ENCODE measurements around the gene PEX14. TPM values are rescaled to one million over a fixed set of nuclear protein-coding genes. Genes with fewer than 3 reads are reported as not detected.

PEX14 gene
- total and polyA plus RNA-seq, 9 of the 15 experiments (the other 6 are each of a cell fraction or from before 2014, with no cell fraction given): 2.6 to 45.7 (median 22.7) TPM

DNA sequence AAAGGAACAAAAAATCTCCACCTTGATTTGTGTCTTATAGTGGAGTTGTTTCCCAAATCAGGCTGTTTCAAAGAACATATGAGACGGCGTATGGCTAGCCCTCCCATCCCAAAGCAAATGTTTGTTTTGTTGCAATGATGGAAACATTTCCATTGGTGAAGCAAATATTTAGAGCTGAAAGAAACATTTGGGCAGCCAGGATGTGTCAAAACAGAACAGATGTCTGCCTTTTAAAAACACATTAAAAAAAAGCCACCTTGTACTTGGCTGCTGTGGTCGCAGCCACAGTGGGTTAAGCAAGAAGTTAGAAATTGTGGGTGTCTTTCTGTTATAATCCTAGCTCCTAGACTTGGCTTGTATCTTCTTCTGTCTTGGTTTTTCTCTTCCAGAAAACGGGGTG lies 116.3 kb downstream of the PEX14 start:
- no peak overlapping the region for H3K9ac ChIP-seq (ENCODE audit: insufficient read depth in 1 of 2, low read depth in 2 of 2, low read length in 2 of 2)
- H3K9me1 ChIP-seq (ENCODE audit: control insufficient read depth, insufficient read depth, low read length): no peaks in the 10 kb centered on the region
- no peaks in the 10 kb centered on the region for H3K4me1 ChIP-seq (replicated peaks in 1 of 2; ENCODE audit: control insufficient read depth in 2 of 2, insufficient read depth in 2 of 2, low read length in 2 of 2)
- in situ Hi-C loops (cut with MboI): loop anchor here (10.0 kb wide), 1 partner anchor 274 kb away; no protein-coding TSS in a partner anchor
- H3K9me3 ChIP-seq (replicated peaks; ENCODE audit: control insufficient read depth, insufficient read depth, low read depth, low read length): no peaks in the 10 kb centered on the region
- FAIRE-seq: no peak
- H3K27me3 ChIP-seq (ENCODE audit: control insufficient read depth in 2 of 2, insufficient read depth in 2 of 2, low read length in 2 of 2): no peaks in the 10 kb centered on the region
- ChIA-PET CTCF (ENCODE audit: low intra/inter-chr PET ratio) (no interaction called here), POLR2A (interaction anchor here (0.6 to 1.5 kb wide), 4 partner anchors 9 to 193 kb away, joined by 3 to 5 read pairs (median 4); no protein-coding TSS in a partner anchor)
- no peaks in the 10 kb centered on the region for H3K36me3 ChIP-seq (ENCODE audit: control insufficient read depth, insufficient read depth, low read length)
- H3K4me2 ChIP-seq (ENCODE audit: insufficient read depth, low read length): no peak overlapping the region
- intact Hi-C loops (cut with micrococcal nuclease): no loop called here
- WGBS (ENCODE audit: insufficient coverage, low coverage, missing lambda C conversion rate): 56% methylated on average over 4 of the region's 4 CpGs
- no peaks in the 10 kb centered on the region for H4K20me1 ChIP-seq (replicated peaks; ENCODE audit: control insufficient read depth, insufficient read depth, low read length)
- no peak overlapping the region for H2AFZ ChIP-seq (ENCODE audit: low read depth, low read length)
- BruUV-seq (replicated peaks): no TSS peak
- no peak overlapping the region for H3K27ac ChIP-seq (ENCODE audit: extremely low read depth, low read depth, low read length)
- no peak for DNase-seq (ENCODE audit: extremely low read depth in 1 of 4, low spot score in 3 of 4)
- ATAC-seq: no peak
- H3K79me2 ChIP-seq (ENCODE audit: control insufficient read depth, insufficient read depth, low read length): no peaks in the 10 kb centered on the region
- no peak overlapping the region for H3K4me3 ChIP-seq
- TF ChIP-seq U2AF1 (optimal IDR thresholded peaks at IDR 0.05; ENCODE audit: low read depth, low read length) (no peak), ZNF146 (CRISPR knock-in tag; IDR thresholded peaks at IDR 0.05; ENCODE audit: unreplicated experiment) (no peak), SRF (CRISPR knock-in tag; IDR thresholded peaks at IDR 0.05) (no peak), TEAD1 (CRISPR knock-in tag; IDR thresholded peaks at IDR 0.05) (no peak), ZNF586 (CRISPR knock-in tag; conservative IDR thresholded peaks at IDR 0.05) (no peak), RBM25 (IDR thresholded peaks at IDR 0.05; ENCODE audit: low read depth, low read length, severe bottlenecking) (no peak), EP400 (IDR thresholded peaks at IDR 0.05) (no peak), MEF2A (IDR thresholded peaks at IDR 0.05; ENCODE audit: control insufficient read depth, low read depth, low read length) (no peak), ZFP30 (CRISPR knock-in tag; IDR thresholded peaks at IDR 0.05; ENCODE audit: borderline replicate concordance) (no peak), ZFP1 (CRISPR knock-in tag; IDR thresholded peaks at IDR 0.05) (no peak), TAF1 (IDR thresholded peaks at IDR 0.05; ENCODE audit: control insufficient read depth, extremely low read depth, insufficient read depth, low read length, severe bottlenecking) (no peak), TCF7 (IDR thresholded peaks at IDR 0.05; ENCODE audit: borderline replicate concordance) (no peak)
- TF ChIP-seq, protein P1, sequence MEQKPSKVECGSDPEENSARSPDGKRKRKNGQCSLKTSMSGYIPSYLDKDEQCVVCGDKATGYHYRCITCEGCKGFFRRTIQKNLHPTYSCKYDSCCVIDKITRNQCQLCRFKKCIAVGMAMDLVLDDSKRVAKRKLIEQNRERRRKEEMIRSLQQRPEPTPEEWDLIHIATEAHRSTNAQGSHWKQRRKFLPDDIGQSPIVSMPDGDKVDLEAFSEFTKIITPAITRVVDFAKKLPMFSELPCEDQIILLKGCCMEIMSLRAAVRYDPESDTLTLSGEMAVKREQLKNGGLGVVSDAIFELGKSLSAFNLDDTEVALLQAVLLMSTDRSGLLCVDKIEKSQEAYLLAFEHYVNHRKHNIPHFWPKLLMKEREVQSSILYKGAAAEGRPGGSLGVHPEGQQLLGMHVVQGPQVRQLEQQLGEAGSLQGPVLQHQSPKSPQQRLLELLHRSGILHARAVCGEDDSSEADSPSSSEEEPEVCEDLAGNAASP (IDR thresholded peaks at IDR 0.05): no peak
- TF ChIP-seq, protein P2, sequence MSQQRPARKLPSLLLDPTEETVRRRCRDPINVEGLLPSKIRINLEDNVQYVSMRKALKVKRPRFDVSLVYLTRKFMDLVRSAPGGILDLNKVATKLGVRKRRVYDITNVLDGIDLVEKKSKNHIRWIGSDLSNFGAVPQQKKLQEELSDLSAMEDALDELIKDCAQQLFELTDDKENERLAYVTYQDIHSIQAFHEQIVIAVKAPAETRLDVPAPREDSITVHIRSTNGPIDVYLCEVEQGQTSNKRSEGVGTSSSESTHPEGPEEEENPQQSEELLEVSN (IDR thresholded peaks at IDR 0.05; ENCODE audit: borderline replicate concordance in 1 of 2, extremely low read depth in 1 of 2, insufficient read depth in 1 of 2, insufficient read length in 1 of 2, low read depth in 1 of 2, low read length in 1 of 2, poor library complexity in 1 of 2, severe bottlenecking in 1 of 2): no peak
- TF ChIP-seq, protein P3, sequence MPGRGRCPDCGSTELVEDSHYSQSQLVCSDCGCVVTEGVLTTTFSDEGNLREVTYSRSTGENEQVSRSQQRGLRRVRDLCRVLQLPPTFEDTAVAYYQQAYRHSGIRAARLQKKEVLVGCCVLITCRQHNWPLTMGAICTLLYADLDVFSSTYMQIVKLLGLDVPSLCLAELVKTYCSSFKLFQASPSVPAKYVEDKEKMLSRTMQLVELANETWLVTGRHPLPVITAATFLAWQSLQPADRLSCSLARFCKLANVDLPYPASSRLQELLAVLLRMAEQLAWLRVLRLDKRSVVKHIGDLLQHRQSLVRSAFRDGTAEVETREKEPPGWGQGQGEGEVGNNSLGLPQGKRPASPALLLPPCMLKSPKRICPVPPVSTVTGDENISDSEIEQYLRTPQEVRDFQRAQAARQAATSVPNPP (IDR thresholded peaks at IDR 0.05; ENCODE audit: borderline replicate concordance, insufficient read depth, insufficient read length): no peak
- TF ChIP-seq, protein P4, sequence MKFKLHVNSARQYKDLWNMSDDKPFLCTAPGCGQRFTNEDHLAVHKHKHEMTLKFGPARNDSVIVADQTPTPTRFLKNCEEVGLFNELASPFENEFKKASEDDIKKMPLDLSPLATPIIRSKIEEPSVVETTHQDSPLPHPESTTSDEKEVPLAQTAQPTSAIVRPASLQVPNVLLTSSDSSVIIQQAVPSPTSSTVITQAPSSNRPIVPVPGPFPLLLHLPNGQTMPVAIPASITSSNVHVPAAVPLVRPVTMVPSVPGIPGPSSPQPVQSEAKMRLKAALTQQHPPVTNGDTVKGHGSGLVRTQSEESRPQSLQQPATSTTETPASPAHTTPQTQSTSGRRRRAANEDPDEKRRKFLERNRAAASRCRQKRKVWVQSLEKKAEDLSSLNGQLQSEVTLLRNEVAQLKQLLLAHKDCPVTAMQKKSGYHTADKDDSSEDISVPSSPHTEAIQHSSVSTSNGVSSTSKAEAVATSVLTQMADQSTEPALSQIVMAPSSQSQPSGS (CRISPR knock-in tag; IDR thresholded peaks at IDR 0.05): no peak
